Heart right ventricle (tissue), 16 donors: Measurements from ENCODE around the gene OPN4. TPM values are rescaled to one million over a fixed set of nuclear protein-coding genes. Genes with fewer than 3 reads are reported as not detected.

Source experiments
- ATAC-seq, 8 donors: fragments of 200-7000 bp; cut with Tn5 transposase; one replicate each; pipeline ENCODE4 v1.9.1; 2020; ENCODE audit warnings: mild to moderate bottlenecking in 8 of 8, moderate library complexity in 8 of 8, moderate number of reproducible peaks in 1 of 8
- DNase-seq, 2 donors: peaks; one replicate each; pipeline ENCODE4 v3.0.0-alpha.2; 2020
- H3K27ac ChIP-seq, 10 donors: fragments of 200-600 bp; sonication (generic) in 2 of 10; one replicate each; pipeline versions ENCODE4 v1.5.0 to v1.8.0; 2020 to 2022; ENCODE audit warnings: mild to moderate bottlenecking in 3 of 10
- H3K27me3 ChIP-seq, 7 donors: fragments of 200-600 bp; one replicate each; pipeline ENCODE4 v1.8.0; 2021 to 2022; ENCODE audit warnings: mild to moderate bottlenecking in 2 of 7
- H3K36me3 ChIP-seq, 9 donors: fragments of 200-600 bp; sonication (generic) in 1 of 9; one replicate each; pipeline versions ENCODE4 v1.5.0 to v1.8.0; 2020 to 2022; ENCODE audit warnings: mild to moderate bottlenecking in 2 of 9
- H3K4me1 ChIP-seq, 9 donors: fragments of 200-600 bp; sonication (generic) in 1 of 9; one replicate each; pipeline versions ENCODE4 v1.5.0 to v1.8.0; 2020 to 2022; ENCODE audit warnings: mild to moderate bottlenecking in 4 of 9
- H3K4me3 ChIP-seq, 10 donors: fragments of 200-600 bp; sonication (generic) in 2 of 10; one replicate each; pipeline versions ENCODE4 v1.5.0 to v1.8.0; 2020 to 2022; ENCODE audit warnings: mild to moderate bottlenecking in 7 of 10, moderate library complexity in 2 of 10
- H3K9me3 ChIP-seq, 11 donors: fragments of 200-600 bp in 10 of 11; sonication (generic) in 2 of 11; one replicate each; pipeline versions ENCODE4 v1.5.0 to v1.8.0; 2013 to 2022; ENCODE audit warnings: mild to moderate bottlenecking in 2 of 11, control low read depth in 1 of 11, moderate library complexity in 1 of 11
- WGBS, 2 donors: extraction: QIAGEN DNeasy Blood & Tissue Kit; methylation state at CpG; one replicate each; pipeline ENCODE4 v1.1.7; 2013; ENCODE audit warnings: inconsistent platforms in 1 of 2; 5-methylcytosine and 5-hydroxymethylcytosine counted together
- intact Hi-C, 10 donors: fragments of 100-400 bp; cut with DNase I; formaldehyde crosslinking; loops; one replicate each; pipeline versions ENCODE4 v1.11.1 to v1.14.2; 2022
- polyA plus RNA-seq, 2 donors: library from polyadenylated mRNA; stranded (reverse); fragments of 200-250 nt; gene quantifications; one replicate each; pipeline ENCODE4 v1.2.3, GENCODE V29; 2013
- total RNA-seq, 10 donors: library from RNA; stranded (reverse); fragmentation: NEBNext Ultra II Directional in 3 of 10; extraction: Animal tissue kit (Norgen Biotek cat#: 25700) in 3 of 10; gene quantifications; one replicate each; pipeline versions ENCODE4 v1.2.1 to v1.2.4, GENCODE V29; 2021 to 2023
- TF ChIP-seq, protein P1 (sequence below), 9 donors: fragments of 200-600 bp; sonication (generic) in 2 of 9; IDR thresholded peaks; one replicate each; pipeline versions ENCODE4 v1.5.0 to v1.8.0; 2021 to 2022; ENCODE audit warnings: antibody characterized with exemption in 9 of 9, mild to moderate bottlenecking in 5 of 9, moderate library complexity in 1 of 9
- donor health status: Arrhythmogenic right ventricular cardiomyopathy.
- donor health status: ischemic (EF 13 %, LVEDD 7.1; RV severe dilation, severe dysfunction).
- donor health status: healthy with polysubstance abuse.
- donor health status: DM: no; HTN: yes; CAD: no.
- donor health status: DM: no; HTN: no; CAD: no.
- donor health status: ischemic (EF 25% LVEDD 6.9; RV normal size, moderate dysfunction).
- donor health status: ischemic (EF 25% LVEDD 5.7; RV mildly dilated, moderate dysfunction).
- donor health status: healthy.
- donor health status: DM: yes; HTN: yes; CAD: no.
- donor health status: Ischemic cardiomyopathy.
- donor health status: ischemic (EF 35%, LVEDD 5.7; RV mildly dilated, moderate dysfunction).
- donor health status: nonischemic (EF 11% LVEDD 7.7; RV severe dilation, severe dysfunction).
- donor health status: DM: yes; HTN: yes; CAD: no.
- donor health status: PGD.
- donor health status: ischemic (EF 29% LVEDD 5.4; RV normal size, mild dysfunction).
- donor health status: nonischemic (EF 23%, LVEDD 6.1; RV moderate dilation, normal function).

OPN4 gene
- total and polyA plus RNA-seq, 12 donors, result 0.10 to 0.29 (median 0.26) TPM; not detected in 5

DNA sequence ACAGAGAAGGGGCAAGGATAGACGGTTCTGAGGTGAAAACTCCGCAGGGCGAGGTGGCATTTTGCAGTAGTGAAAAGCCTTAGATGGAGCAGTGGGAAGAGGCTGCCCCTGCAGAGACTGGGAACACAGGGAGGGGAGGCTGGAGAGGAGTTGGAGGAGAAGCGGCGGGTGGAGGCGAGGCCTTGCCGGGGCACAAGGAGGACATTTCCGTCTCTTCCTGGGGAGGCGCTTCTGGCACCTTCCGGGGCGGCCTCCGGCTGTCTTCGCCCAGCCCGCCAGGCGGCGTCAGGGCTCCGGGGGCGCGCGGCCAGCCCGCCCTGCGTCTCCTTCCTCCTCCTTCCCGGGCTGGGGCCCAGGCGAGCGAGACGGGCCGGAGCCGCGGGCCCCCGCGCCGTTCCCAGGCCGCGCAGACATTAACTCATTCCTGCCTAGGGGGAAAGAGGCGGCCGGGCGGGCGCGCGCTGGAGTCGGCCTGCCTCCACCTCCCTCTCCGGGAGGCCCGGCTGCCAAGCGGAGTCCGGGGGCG lies 56.7 kb downstream of the OPN4 start:
- H3K27ac ChIP-seq, result peak overlapping the region; percentile 79 to 97 (median 93)
- intact Hi-C loops, result loop anchor here in 8 of 10 donors (5.0 to 10.0 kb wide), 4 partner anchors 46 to 191 kb away; partner anchors contain the start of gene BMPR1A (in 2 of the 8)
- H3K4me3 ChIP-seq, result peak overlapping the region; percentile 22 to 84 (median 65)
- WGBS, 2 donors, result 3 to 5% methylated on average over 26 to 41 of the region's 46 CpGs
- H3K4me1 ChIP-seq, result peaks cover 15 to 76% (median 36%) of the 10 kb centered on the region in 9 donors
- TF ChIP-seq, protein P1, sequence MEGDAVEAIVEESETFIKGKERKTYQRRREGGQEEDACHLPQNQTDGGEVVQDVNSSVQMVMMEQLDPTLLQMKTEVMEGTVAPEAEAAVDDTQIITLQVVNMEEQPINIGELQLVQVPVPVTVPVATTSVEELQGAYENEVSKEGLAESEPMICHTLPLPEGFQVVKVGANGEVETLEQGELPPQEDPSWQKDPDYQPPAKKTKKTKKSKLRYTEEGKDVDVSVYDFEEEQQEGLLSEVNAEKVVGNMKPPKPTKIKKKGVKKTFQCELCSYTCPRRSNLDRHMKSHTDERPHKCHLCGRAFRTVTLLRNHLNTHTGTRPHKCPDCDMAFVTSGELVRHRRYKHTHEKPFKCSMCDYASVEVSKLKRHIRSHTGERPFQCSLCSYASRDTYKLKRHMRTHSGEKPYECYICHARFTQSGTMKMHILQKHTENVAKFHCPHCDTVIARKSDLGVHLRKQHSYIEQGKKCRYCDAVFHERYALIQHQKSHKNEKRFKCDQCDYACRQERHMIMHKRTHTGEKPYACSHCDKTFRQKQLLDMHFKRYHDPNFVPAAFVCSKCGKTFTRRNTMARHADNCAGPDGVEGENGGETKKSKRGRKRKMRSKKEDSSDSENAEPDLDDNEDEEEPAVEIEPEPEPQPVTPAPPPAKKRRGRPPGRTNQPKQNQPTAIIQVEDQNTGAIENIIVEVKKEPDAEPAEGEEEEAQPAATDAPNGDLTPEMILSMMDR (IDR thresholded peaks at IDR 0.05), result peak; percentile 66 to 94 (median 86)
- DNase-seq, result peak; percentile 84 to 91
- H3K27me3 ChIP-seq, result peaks cover 0 to 44% (median 14%) of the 10 kb centered on the region in 7 donors
- no peaks in the 10 kb centered on the region for H3K9me3 ChIP-seq
- H3K36me3 ChIP-seq, result peaks cover 0 to 52% (median 0%) of the 10 kb centered on the region in 9 donors
- ATAC-seq, result peak; percentile 65 to 87 (median 76)

DNA sequence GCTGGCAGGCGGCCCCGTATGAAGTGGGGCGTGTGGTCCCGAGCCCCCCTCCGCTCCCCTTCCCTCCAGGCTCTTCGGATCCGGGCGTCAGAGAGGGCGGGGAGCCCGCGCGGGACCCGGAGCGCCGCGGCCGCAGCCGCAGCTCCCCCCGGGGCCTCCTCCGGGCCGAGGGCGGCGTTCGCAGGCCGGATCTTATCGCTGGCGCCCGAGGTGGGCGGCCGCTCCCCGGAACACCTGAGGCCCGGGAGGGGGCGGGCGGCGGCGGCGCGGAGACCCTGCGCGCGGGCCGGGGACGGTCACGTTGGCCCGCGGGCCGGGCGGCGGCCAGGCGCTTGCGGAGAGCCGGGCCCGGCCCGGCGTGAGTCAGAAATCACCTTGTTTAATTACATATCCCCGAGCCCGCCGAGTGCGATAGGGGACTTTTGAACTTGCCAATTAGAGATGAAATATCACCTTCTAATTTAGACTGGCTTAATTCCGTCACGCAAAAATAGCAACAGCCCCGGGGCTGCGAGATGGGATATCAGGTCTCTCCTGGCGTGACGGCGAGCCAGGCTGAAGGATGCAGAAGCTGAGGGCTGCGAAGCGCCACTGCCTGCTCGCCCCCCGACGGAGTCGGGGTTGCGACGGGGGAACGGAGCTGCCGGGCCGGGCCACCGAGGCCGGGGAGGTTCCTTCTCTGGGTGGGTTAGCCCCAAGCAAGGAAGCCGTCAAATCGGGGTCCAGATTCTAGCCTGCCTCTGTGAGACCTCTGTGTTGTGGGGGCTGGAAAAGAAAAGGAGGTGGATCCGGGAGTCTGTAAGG lies 57.4 kb downstream of the OPN4 start:
- Histone ChIP-seq H3K27ac (peak overlapping the region; percentile 79 to 97 (median 93)), H3K4me3 (peak overlapping the region; percentile 22 to 84 (median 65)), H3K9me3 (no peaks in the 10 kb centered on the region), H3K4me1 (peaks cover 9 to 73% (median 34%) of the 10 kb centered on the region in 9 donors), H3K27me3 (peaks cover 0 to 43% (median 14%) of the 10 kb centered on the region in 7 donors), H3K36me3 (peaks cover 0 to 45% (median 0%) of the 10 kb centered on the region in 9 donors)
- DNase-seq (no peak), ATAC-seq (peak in 2 of 8 donors; percentile 1 to 36)
- WGBS, 2 donors, result 2 to 3% methylated on average over 74 to 82 of the region's 82 CpGs
- TF ChIP-seq, protein P1 (IDR thresholded peaks at IDR 0.05), result no peak
- intact Hi-C loops, result loop anchor here in 8 of 10 donors (5.0 to 10.0 kb wide), 4 partner anchors 46 to 191 kb away; partner anchors contain the start of gene BMPR1A (in 2 of the 8)

DNA sequence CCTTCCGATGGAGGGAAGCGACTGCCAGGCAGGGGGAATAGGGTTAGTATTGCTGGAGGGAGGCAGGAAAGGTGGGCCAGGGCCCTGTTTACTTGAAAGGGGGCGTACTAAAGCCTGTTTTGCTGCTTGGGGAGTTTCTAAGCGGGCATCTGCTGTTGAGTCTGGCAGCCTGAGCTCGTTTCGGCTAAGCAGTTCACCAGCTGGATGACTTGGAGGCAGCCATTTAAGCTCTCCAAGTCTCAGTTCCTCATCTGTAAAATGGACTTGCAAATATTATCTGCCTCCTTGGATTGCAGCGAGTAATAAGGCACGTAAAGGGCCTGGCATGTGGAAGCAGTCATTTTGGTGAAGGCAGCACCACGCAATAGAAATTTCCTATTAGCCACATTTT lies 58.0 kb downstream of the OPN4 start:
- Histone ChIP-seq H3K9me3 (no peaks in the 10 kb centered on the region), H3K36me3 (peaks cover 0 to 39% (median 0%) of the 10 kb centered on the region in 9 donors), H3K27ac (peak overlapping the region; percentile 79 to 97 (median 93)), H3K4me3 (peak overlapping the region in 9 of 10 donors; percentile 39 to 84 (median 68)), H3K4me1 (peaks cover 9 to 71% (median 29%) of the 10 kb centered on the region in 9 donors), H3K27me3 (peaks cover 0 to 39% (median 11%) of the 10 kb centered on the region in 7 donors)
- 47 to 56% methylated on average over 9 of the region's 9 CpGs for WGBS, 2 donors
- TF ChIP-seq, protein P1 (IDR thresholded peaks at IDR 0.05), result no peak
- intact Hi-C loops, result loop anchor here in 8 of 10 donors (5.0 to 10.0 kb wide), 4 partner anchors 45 to 190 kb away; partner anchors contain the start of gene BMPR1A (in 2 of the 8)
- DNase-seq (no peak), ATAC-seq (no peak)

DNA sequence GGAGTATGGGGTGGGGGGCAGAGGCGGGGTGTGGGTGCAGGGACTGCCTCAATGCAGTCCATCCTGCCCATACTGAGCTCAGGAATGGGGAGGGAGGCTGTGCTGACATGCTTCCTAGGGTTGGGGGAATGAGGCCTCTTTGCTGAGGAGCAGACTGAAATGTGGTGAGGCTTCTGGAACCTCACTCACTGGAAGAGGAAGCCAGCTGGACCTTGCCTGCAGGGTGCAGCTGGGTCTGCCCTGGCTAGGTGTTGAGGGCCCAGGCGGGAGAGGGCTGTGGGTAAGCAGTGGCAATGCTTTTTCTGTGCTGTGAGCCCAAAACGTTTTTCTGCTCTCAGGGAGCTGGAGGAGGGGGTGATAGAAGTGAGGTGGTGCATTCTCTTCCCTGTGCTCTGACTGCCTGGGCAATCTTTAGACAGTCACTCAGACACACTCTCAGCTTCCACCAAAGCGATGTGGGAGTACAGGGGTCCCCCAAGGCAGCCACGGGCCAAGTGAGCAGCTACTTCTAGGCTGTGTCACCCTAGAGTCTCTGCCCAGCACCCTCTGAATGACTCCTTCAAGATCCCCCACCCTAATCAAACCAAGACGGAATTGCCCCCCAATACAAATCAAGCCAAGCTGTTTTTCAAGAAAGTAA lies 60.9 kb downstream of the OPN4 start:
- 51 to 68% methylated on average over 6 of the region's 6 CpGs for WGBS, 2 donors
- intact Hi-C loops, result loop anchor here in 3 of 10 donors (10.0 kb wide), 1 partner anchor 180 kb away; no protein-coding TSS in a partner anchor
- DNase-seq (no peak), ATAC-seq (peak in 1 of 8 donors; percentile 1)
- TF ChIP-seq, protein P1 (IDR thresholded peaks at IDR 0.05), result no peak
- H3K36me3 ChIP-seq, result peaks cover 0 to 43% (median 0%) of the 10 kb centered on the region in 9 donors
- peaks cover 0 to 15% (median 5%) of the 10 kb centered on the region in 7 donors for H3K27me3 ChIP-seq
- peak overlapping the region in 2 of 10 donors; percentile 15 to 38 for H3K27ac ChIP-seq
- peaks cover 8 to 58% (median 18%) of the 10 kb centered on the region in 9 donors for H3K4me1 ChIP-seq
- no peak overlapping the region for H3K4me3 ChIP-seq
- H3K9me3 ChIP-seq, result no peaks in the 10 kb centered on the region
